Right ventricle myocardium inferior (tissue), 1 donor: ENCODE measurements around the gene PIGC. TPM values are rescaled to one million over a fixed set of nuclear protein-coding genes. Genes with fewer than 3 reads are reported as not detected.

ENCODE experiments used
- ATAC-seq: fragments of 200-7000 bp; cut with Tn5 transposase; one replicate; pipeline ENCODE4 v1.9.1; 2020; ENCODE audit warnings: mild to moderate bottlenecking, moderate library complexity
- DNase-seq: peaks from one replicate; pipeline ENCODE4 v3.0.0; 2021; ENCODE audit errors: missing footprints
- intact Hi-C: fragments of 100-400 bp; cut with DNase I; formaldehyde crosslinking; loops from one replicate; pipeline ENCODE4 v1.11.0; 2022
- total RNA-seq: library from RNA; stranded (reverse); fragmentation: NEBNext Ultra II Directional; extraction: Animal tissue kit (Norgen Biotek cat#: 25700); gene quantifications from one replicate; pipeline ENCODE4 v1.2.1, GENCODE V29; 2021
- donor health status: DM: no; HTN: yes; CAD: no; lungs with severe emphysema.

The PIGC gene
- total RNA-seq, 1 donor from 2014 or later = 13.5 TPM

DNA sequence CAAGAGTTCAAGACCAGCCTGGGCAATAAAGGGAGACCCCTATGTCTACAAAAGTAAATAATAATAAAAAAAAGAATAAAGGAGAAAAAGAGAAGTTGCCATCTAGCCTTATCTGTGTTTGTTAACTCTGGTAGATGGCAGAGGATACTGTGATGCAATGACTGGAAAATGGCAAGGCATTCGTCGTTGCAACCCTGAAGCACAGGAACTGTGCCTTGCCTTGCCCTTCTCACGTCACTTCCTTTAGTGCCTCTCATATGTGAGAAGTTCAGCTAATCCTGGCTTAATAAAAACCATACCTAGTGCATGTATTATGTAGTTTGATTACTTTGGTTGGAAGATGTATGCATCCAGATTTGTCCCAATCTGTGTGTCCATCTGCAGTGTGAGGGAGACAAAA, 25.8 kb upstream of the PIGC start:
- intact Hi-C loops = loop anchor here (5.0 kb wide), 1 partner anchor 63 kb away; the partner anchor contains the start of gene SUCO
- DNase-seq (no peak), ATAC-seq (no peak)

DNA sequence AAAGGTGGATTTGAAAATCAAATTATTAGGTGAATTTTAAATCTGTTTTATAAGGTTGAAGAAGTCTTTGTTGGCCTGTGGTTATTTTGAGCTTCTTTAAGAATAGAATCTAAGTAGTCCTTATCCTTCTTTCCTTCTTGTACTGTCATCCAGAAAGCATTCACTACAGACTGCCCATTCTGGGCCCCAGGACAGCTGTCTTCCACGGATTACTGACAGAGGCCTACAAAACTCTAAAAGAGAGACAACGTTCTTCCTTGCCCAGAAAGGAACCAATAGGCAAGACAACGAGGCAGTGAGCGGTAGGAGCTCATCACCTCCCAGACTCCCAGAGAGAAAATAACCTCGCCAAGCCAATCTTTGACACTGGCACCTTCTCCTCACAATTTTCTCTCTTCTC, 24.4 kb upstream of the PIGC start:
- intact Hi-C loops = loop anchor here (5.0 kb wide), 1 partner anchor 64 kb away; the partner anchor contains the start of gene SUCO
- ATAC-seq (no peak), DNase-seq (no peak)

- intact Hi-C loops = loop anchor here (5.0 kb wide), 1 partner anchor 65 kb away; the partner anchor contains the start of gene SUCO
- DNase-seq (no peak), ATAC-seq (no peak)
These were observed 23.6 kb upstream of the PIGC start for GRCh38 chr1:172467446-172467845.

DNA sequence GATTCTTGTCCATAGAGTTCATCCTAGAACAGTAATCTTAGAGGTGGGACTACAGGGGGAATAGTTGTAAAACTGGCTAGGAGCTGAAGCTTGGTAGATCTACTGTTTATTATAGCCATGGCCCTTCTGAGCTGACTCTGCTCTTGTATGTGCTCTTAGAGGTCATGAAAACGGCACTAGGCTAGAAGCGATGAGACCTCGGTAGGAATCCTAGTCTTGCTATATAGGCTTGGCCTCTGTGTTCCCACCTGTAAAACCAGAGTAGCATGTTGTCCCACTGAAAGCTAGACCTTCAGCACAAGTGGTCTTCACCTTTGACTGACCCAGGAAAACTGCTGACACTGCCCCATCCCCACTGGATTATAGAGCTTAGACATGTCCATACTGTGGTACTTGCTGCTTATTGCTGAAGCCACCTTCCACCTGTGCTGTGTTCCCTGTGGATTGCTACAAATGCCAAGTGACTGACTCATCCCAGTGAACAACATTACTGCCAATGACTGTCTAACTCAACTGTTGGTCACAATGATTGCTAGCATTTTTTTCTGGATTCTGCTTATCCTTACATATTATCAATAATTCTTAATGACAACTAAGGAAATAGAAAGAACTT, 23.0 kb upstream of the PIGC start:
- ATAC-seq (no peak), DNase-seq (no peak)
- intact Hi-C loops = loop anchor here (5.0 kb wide), 1 partner anchor 65 kb away; the partner anchor contains the start of gene SUCO

- DNase-seq = no peak
- intact Hi-C loops = loop anchor here (5.0 kb wide), 1 partner anchor 67 kb away; the partner anchor contains the start of gene SUCO
- ATAC-seq = peak; percentile 50
These were observed 21.7 kb upstream of the PIGC start for GRCh38 chr1:172465617-172466016.

DNA sequence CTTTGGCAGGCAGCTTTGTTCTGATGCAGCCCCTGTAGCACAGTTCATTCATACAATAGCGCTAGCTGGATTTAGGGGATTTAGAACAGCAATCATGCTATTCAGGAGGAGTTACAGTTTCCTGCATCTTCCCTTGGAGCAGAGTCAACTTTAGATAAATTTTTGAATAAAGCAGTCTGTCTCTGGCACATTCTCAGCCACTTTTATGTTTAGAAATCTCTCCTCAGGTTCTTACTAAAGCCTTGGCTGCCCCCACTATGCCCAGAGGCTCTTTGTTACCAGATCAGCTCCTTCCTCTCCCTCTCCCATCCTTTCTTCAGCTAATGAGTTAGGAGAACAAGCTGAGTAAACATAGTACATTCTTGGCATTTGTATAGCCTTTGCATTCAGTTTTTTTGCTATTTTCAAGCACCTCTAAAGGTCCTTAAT, 17.0 kb upstream of the PIGC start:
- intact Hi-C loops = no loop called here
- DNase-seq (no peak), ATAC-seq (no peak)

- intact Hi-C loops = no loop called here
- DNase-seq (no peak), ATAC-seq (no peak)
These were observed 16.3 kb upstream of the PIGC start for GRCh38 chr1:172460177-172460576.

DNA sequence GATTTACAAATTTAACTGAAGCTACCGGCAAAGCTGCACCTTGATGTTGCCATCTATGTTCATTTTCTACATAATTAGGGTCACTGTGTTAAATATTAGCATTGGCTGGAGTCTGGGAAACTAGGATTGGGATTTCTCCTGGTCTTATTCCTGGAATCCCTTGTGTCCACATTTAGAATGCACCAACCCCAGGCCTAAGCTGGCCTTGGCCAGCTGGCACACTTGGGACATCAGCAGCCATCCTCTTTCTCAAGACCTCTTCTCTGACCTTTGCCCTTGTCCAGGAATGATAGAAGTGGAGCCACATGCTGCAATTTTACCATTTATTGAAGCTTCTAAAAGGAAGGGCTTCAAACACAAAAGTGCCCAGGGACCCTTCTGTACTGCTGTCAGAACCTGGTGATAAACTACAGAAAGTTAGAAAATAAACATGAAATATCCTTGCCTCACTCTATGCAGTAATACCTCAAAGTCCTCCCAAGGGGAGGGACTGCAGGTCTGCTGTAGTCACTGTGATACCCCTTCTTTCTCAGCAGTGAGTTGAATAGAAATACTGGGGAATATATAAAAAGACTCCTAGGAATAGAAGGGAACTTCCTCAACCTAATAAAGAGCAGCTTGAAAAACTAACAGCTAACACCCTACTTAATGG, 13.7 kb upstream of the PIGC start:
- no peak for DNase-seq
- no peak for ATAC-seq
- intact Hi-C loops = no loop called here

GRCh38 chr1:172456344-172456769, 12.5 kb upstream of the PIGC start:
- intact Hi-C loops = no loop called here
- ATAC-seq = no peak
- no peak for DNase-seq

GRCh38 chr1:172455451-172455850, 11.6 kb upstream of the PIGC start:
- intact Hi-C loops = no loop called here
- ATAC-seq = no peak
- DNase-seq = no peak

GRCh38 chr1:172453607-172454006, 9.7 kb upstream of the PIGC start:
- ATAC-seq = no peak
- no peak for DNase-seq
- intact Hi-C loops = loop anchor here (5.0 kb wide), 1 partner anchor 269 kb away; no protein-coding TSS in a partner anchor

DNA sequence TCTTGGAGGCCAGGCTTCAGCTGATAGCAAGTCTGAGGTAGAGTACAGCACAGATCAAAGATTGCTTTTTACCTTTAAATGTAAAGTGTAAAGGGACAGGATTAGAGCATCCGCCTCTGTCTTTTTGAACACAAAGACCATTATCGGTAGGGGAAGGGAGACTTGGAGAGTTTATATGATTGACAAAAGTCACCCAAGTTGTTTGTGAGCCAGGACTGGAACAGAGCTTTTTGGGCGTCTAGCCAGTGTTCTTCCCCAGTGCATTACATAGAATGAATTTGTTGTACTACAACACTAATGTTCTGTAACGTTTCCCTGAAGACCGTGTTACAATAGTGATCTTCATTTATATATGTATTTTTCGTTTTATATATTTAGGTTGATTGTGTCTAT, 9.3 kb upstream of the PIGC start:
- DNase-seq (no peak), ATAC-seq (no peak)
- intact Hi-C loops = loop anchor here (5.0 kb wide), 1 partner anchor 269 kb away; no protein-coding TSS in a partner anchor

DNA sequence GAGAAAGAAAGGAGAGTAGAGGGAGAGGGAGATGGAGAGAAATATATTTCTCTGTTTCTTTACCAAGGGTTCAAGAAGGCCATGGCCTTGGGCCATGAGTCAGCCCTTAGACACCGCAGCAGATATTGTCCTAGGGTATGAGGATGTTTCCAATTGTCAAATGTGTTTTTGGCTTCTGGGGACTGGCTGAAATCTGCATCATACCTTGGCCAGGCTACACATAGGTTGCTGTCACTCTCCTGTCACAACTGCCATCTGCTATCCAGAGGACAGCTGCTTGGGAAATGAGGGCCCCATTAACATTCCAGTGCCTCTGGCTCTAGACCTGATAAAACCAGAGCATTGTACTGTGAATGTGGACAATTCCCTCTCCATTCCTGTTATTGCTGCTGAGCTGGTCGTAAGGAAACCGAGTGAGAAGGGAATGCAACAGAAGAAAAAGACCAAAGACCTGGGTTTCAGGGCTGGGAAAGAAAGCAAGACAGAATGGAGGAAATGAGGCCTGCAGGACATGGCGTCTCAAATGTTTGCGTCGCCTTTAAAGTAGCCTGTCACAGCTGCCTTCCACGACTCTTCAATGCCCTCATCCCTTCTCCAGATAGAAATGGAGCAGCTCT, 8.8 kb upstream of the PIGC start:
- ATAC-seq = peak; percentile 80
- intact Hi-C loops = loop anchor here (1.0 to 5.0 kb wide), 2 partner anchors 80 to 270 kb away; no protein-coding TSS in a partner anchor
- no peak for DNase-seq

DNA sequence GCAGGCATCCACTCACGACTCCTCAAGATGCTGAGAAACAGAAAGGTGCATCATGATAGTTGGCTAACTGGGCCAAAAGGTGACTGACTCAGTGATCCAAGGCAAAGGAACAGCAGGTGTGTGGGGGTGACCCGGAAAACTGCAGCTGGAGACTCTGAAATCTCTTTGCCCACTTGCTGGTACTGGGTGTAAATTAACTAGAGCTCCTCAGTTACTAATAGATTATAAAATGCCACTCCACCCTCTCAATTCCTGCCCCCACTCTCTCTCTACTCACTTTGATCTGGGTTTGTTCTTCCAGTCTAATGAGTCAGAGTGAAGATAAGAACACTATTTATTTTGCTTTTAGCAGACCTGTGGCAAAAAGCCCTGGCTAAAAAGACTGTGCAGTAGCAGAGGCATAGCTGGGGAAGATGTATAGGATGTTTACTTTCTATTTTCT, 7.2 kb upstream of the PIGC start:
- intact Hi-C loops = loop anchor here (5.0 kb wide), 1 partner anchor 271 kb away; no protein-coding TSS in a partner anchor
- DNase-seq (no peak), ATAC-seq (no peak)

- intact Hi-C loops = loop anchor here (5.0 kb wide), 1 partner anchor 272 kb away; no protein-coding TSS in a partner anchor
These were observed 6.6 kb upstream of the PIGC start for GRCh38 chr1:172450524-172450885.

DNA sequence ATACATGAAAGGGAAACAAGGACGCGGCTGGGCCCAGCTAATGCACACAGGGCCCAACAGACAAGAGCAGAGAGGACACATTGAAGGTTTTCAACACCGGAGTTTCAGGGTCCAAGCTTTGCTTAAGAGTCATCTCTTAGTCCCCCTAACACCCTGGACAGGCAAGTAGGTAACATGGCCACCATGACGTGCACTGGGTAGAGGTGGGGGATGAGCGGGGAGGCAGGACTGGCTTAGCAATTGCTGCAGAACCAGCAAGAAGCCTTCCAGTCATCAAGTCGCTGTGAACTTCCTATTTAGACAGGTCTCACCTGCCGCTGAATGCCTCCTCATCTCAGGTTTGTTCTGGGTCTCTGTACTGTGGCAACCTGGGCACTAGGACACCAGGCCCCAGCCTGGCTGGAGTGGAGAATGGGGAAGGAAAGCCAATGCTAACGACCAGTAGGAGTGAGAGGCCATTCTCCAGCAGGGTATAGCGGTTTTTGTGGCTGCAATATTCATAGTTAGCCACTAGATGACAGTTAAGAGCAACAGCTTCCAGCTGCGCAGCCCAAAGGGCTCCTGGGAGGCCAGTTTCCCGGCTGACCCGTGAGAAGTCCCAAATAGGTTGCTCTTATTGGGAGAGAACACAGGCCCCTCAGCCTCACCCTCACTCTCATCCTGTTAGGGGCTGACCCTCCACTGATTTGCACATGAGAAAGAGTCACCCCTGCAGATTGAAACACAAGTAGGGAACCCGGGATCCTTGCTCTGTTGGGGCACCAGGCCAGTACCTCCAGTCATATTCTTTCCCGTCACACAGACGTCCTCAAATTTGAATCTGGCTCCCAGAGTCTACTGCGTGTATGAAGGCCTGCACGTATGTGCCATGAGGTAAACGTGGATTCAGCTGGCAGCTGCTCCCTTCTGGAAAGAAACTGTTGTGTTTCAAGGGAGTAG, 6.0 kb upstream of the PIGC start:
- ATAC-seq (peak; percentile 83), DNase-seq (peak; percentile 78)
- intact Hi-C loops = loop anchor here (5.0 kb wide), 1 partner anchor 272 kb away; no protein-coding TSS in a partner anchor

More at GRCh38 chr1:172450524-172450885, 6.6 kb upstream of the PIGC start:
- DNase-seq (no peak), ATAC-seq (no peak)

- no peak for DNase-seq
- no peak for ATAC-seq
- intact Hi-C loops = no loop called here
These were observed 5.2 kb upstream of the PIGC start for GRCh38 chr1:172448995-172449584.

DNA sequence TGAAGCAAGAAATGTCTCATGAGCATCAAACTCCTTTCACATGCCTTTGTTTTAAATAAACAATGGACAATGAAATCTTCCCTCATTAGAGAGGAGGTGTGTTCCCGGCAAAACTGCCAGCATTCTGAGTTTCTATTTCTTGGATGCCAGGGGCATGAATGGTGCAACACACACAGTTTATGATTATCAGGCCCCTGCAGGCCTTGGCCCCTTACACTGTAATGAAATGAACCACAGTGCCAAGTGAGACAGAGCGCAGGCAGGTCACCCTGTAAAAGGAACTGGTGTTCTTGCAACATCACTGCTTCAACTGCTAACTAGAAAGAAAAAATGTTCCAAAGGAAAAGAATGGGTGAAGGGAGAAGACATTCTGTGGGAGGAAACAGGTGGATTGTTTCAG, 3.8 kb upstream of the PIGC start:
- ATAC-seq (no peak), DNase-seq (no peak)
- intact Hi-C loops = no loop called here
